Left kidney (tissue), 2 donors: ENCODE results near the gene SMAD7. TPM values are rescaled to one million over a fixed set of nuclear protein-coding genes. Genes with fewer than 3 reads are reported as not detected.

Experiments used
- DNase-seq: peaks from one replicate; pipeline ENCODE4 v3.0.0-alpha.2; 2013
- polyA plus RNA-seq: library from polyadenylated mRNA; unstranded; fragments of 120-200 nt; gene quantifications from one replicate; pipeline ENCODE4 v1.2.1, GENCODE V29; 2013; ENCODE audit not compliant: insufficient read length

The SMAD7 gene
- polyA plus RNA-seq, 1 donor, result 60.6 TPM

- no peak for DNase-seq
Measured at GRCh38 chr18:48931680-48932461, 18.9 kb downstream of the SMAD7 start.

GRCh38 chr18:48930926-48931325, 19.8 kb downstream of the SMAD7 start:
- no peak for DNase-seq

DNA sequence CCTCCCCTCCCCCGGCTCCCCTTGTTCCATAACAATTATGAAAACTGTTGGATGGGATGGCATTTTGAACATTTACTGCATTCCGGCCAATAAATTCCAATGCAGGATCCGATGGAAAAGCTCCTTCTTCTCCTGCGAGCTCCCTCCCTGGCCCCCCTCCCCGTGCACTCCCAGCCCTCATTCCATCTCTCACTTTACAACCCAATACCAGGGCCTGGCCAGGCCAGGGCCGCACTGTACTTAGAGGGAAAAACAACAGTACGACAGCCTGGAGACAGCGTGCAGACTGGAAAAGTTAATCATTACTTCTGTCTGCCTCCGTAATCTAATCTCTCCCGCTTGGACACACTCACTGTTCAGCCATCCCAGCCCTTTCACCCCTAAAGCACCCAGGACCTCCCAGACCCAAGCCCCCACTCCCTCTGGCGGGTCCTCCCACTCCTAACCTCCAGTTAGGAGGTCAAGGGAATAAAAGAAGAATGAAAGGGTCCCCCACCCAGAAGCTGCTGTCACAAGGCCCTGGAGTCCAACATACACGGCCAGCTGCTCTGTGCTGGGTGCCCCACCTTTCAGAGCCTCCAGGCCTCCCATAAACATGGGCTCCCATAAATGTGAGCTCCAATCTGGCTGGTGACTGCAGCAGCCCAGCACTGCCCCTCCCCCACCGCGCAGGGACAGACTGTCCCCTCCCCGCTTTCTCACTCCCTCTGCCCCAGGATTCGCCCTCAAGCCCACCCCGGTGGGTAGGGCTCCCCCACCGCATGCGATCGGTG, 20.6 kb downstream of the SMAD7 start:
- DNase-seq, result peak; percentile 91

GRCh38 chr18:48929212-48929612, 21.6 kb downstream of the SMAD7 start:
- DNase-seq, result no peak

DNA sequence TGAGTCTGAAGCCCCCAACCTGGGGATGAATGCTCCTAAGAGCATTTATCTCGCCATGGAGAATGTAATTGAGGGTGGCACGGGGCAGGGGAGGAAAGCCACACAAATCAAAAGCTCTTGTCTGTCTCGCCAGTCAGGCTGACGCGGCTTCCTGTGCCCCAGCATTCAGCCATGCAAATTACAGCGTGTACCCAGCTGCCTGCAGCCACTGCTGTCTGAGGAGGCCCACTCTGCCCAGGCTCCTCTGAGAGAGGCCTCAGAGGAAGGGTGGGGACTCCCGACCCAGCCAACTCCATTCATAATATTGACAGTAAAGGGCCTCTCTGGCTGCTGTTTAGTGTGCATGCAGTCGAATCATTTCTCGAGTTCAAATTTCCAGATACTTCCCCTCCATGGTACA, 22.0 kb downstream of the SMAD7 start:
- no peak for DNase-seq

DNA sequence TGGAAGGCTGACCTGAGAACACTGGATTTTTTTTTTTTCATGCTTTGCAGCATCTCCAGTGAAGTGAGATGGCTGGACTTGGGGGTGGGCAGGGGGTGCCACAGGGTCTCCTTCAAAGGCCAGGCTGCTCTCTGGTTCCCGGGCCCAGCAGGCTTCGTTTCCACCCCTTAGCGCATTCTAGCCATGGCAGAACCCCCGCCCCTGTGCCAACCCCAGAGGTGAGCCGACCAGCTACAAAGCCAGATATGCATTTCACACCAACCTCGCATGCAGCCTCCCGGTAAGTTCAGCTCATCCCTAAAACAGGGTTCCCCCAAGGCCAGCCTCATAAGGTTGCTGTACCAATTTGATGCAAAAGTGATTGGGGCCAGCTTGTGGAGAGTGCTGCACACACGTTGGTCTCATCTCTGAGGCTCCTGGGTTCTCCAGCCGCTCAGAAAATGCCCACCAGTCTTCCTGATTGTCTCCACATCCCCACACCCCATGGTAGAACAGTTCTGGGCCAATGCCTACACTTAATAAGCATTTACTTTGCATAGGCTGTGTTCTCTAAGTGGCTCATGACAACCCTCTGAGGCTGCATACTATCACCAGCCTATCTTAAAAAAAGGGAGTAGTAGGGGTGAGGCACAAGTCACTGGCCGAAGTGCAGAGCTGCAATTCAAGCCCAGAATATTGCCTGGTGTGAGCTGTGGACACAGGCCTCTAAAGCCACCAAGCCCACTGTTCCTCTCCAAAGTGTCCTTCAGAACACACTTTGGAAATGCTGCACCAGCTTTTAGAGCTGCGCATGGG, 23.3 kb downstream of the SMAD7 start:
- no peak for DNase-seq

- no peak for DNase-seq
Measured at GRCh38 chr18:48926420-48926857, 24.3 kb downstream of the SMAD7 start.

GRCh38 chr18:48925491-48925780, 25.3 kb downstream of the SMAD7 start:
- no peak for DNase-seq

- no peak for DNase-seq
Measured at GRCh38 chr18:48924630-48925490, 25.9 kb downstream of the SMAD7 start.

- no peak for DNase-seq
Measured at GRCh38 chr18:48923746-48924629, 26.8 kb downstream of the SMAD7 start.

- DNase-seq, result no peak
Measured at GRCh38 chr18:48922801-48923730, 27.7 kb downstream of the SMAD7 start.

DNA sequence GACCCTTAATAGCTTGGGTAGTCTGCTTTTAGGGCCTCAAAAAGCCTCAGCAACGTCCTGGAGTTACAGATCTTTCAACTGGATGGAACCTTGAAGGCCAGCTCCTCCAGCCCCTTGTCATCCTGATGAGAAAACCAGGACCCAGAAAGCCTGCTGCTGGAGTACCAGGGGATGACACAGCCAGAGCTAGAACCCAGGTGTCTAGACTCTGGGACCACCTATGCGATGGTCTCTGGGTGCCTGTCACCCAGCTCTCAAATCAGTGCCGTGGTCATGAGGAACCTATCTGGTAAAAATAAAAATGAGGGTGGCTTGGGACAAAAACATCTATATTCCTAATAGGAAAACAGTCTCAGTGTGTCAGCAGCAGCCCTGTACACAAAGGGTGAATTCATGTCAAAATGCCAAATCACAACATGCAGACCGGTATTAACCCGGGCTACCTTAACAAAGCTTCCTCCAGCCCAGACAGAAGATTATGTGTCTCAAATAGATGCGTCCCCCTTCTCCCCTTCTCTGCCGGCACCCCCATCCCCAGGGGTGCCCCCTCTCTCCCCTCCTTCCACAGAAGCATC, 28.5 kb downstream of the SMAD7 start:
- no peak for DNase-seq

DNA sequence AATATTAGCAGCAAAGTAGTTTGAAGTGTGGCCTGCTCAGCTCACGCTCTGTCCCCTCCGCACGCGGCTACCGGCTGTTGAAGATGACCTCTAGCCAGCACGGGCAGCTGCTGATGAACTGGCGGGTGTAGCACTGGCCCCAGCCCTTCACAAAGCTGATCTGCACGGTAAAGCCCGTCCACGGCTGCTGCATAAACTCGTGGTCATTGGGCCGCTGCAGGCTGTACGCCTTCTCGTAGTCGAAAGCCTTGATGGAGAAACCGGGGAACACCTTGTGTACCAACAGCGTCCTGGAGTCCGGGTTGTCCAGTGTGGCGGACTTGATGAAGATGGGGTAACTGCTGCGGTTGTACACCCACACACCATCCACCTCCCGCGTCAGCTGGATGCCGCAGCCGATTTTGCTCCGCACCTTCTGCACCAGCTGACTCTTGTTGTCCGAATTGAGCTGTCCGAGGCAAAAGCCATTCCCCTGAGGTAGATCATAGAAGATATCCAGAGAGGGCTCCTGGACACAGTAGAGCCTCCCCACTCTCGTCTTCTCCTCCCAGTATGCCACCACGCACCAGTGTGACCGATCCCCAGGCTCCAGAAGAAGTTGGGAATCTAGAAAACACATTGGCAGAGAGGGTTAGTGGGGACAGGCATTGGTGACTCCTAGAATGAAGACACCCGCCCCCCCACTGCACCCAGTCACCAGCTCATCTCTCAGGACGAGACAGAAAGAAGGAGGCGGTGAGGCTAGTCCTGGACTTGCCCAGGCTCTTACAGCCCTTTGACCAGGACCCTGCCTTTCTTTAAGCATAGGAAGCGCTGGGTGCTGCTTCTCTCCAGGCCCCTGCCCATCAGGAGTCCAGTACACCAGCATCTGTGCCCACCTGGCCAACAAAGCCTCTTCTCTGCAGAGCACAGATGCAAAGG, 29.2 kb downstream of the SMAD7 start:
- DNase-seq, result no peak

- no peak for DNase-seq
Measured at GRCh38 chr18:48920408-48921038, 30.2 kb downstream of the SMAD7 start.

- no peak for DNase-seq
Measured at GRCh38 chr18:48919547-48919946, 31.2 kb downstream of the SMAD7 start.

- no peak for DNase-seq
Measured at GRCh38 chr18:48918660-48919456, 31.9 kb downstream of the SMAD7 start.
